ENCODE measurements around the gene MAGED1. TPM values are rescaled to one million over a fixed set of nuclear protein-coding genes. Genes with fewer than 3 reads are reported as not detected.

The MAGED1 gene, protein sequence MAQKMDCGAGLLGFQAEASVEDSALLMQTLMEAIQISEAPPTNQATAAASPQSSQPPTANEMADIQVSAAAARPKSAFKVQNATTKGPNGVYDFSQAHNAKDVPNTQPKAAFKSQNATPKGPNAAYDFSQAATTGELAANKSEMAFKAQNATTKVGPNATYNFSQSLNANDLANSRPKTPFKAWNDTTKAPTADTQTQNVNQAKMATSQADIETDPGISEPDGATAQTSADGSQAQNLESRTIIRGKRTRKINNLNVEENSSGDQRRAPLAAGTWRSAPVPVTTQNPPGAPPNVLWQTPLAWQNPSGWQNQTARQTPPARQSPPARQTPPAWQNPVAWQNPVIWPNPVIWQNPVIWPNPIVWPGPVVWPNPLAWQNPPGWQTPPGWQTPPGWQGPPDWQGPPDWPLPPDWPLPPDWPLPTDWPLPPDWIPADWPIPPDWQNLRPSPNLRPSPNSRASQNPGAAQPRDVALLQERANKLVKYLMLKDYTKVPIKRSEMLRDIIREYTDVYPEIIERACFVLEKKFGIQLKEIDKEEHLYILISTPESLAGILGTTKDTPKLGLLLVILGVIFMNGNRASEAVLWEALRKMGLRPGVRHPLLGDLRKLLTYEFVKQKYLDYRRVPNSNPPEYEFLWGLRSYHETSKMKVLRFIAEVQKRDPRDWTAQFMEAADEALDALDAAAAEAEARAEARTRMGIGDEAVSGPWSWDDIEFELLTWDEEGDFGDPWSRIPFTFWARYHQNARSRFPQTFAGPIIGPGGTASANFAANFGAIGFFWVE
- total RNA-seq, result 100 to 1,000 TPM; 201 to 363 (median 268) TPM
- 100 to 1,000 TPM in 1 of 3 donors, 10 to 100 TPM in 2; 47.9 to 333 (median 78.8) TPM for polyA plus RNA-seq
- long read RNA-seq, donor 1, transcript MAGED1-201 (13 exons, 2,747 nt), result major isoform, 50 of 302 reads
- long read RNA-seq, donor 1, transcript MAGED1-204 (13 exons, 2,701 nt), result minor isoform, 7 of 302 reads
- long read RNA-seq, donor 1, partial matches to known transcripts, result 244 of 302 reads
- long read RNA-seq, donor 1, other reads (novel, unspliced or antisense), result 0 of 302 reads
- long read RNA-seq, donor 2, transcript MAGED1-201 (13 exons, 2,747 nt), result major isoform, 33 of 326 reads
- long read RNA-seq, donor 2, transcript MAGED1-204 (13 exons, 2,701 nt), result minor isoform, 7 of 326 reads
- long read RNA-seq, donor 2, partial matches to known transcripts, result 284 of 326 reads
- long read RNA-seq, donor 2, other reads (novel, unspliced or antisense), result 0 of 326 reads
- long read RNA-seq, donor 3, transcript MAGED1-201 (13 exons, 2,747 nt), result major isoform, 29 of 211 reads
- long read RNA-seq, donor 3, partial matches to known transcripts, result 182 of 211 reads
- long read RNA-seq, donor 3, other reads (novel, unspliced or antisense), result 0 of 211 reads
- long read RNA-seq, donor 4, transcript MAGED1-204 (13 exons, 2,701 nt), result minor isoform, 34 of 162 reads
- long read RNA-seq, donor 4, transcript MAGED1-201 (13 exons, 2,747 nt), result major isoform, 83 of 162 reads
- long read RNA-seq, donor 4, partial matches to known transcripts, result 39 of 162 reads
- long read RNA-seq, donor 4, other reads (novel, unspliced or antisense), result 6 of 162 reads
- long read RNA-seq, donor 5, transcript MAGED1-201 (13 exons, 2,747 nt), result major isoform, 409 of 587 reads
- long read RNA-seq, donor 5, transcript MAGED1-204 (13 exons, 2,701 nt), result minor isoform, 64 of 587 reads
- long read RNA-seq, donor 5, partial matches to known transcripts, result 96 of 587 reads
- long read RNA-seq, donor 5, other reads (novel, unspliced or antisense), result 18 of 587 reads
- long read RNA-seq, donor 6, transcript MAGED1-204 (13 exons, 2,701 nt), result minor isoform, 14 of 96 reads
- long read RNA-seq, donor 6, transcript MAGED1-201 (13 exons, 2,747 nt), result major isoform, 52 of 96 reads
- long read RNA-seq, donor 6, partial matches to known transcripts, result 24 of 96 reads
- long read RNA-seq, donor 6, other reads (novel, unspliced or antisense), result 6 of 96 reads
- long read RNA-seq, donor 7, transcript MAGED1-201 (13 exons, 2,747 nt), result major isoform, 21 of 204 reads
- long read RNA-seq, donor 7, partial matches to known transcripts, result 180 of 204 reads
- long read RNA-seq, donor 7, other reads (novel, unspliced or antisense), result 0 of 204 reads
- long read RNA-seq, donor 8, transcript MAGED1-201 (13 exons, 2,747 nt), result major isoform, 63 of 346 reads
- long read RNA-seq, donor 8, transcript MAGED1-204 (13 exons, 2,701 nt), result minor isoform, 9 of 346 reads
- long read RNA-seq, donor 8, partial matches to known transcripts, result 271 of 346 reads
- long read RNA-seq, donor 8, other reads (novel, unspliced or antisense), result 0 of 346 reads
- long read RNA-seq, donor 9, transcript MAGED1-201 (13 exons, 2,747 nt), result major isoform, 28 of 265 reads
- long read RNA-seq, donor 9, partial matches to known transcripts, result 229 of 265 reads
- long read RNA-seq, donor 9, other reads (novel, unspliced or antisense), result 0 of 265 reads
- long read RNA-seq, donor 10, transcript MAGED1-201 (13 exons, 2,747 nt), result major isoform, 36 of 126 reads
- long read RNA-seq, donor 10, transcript MAGED1-204 (13 exons, 2,701 nt), result minor isoform, 6 of 126 reads
- long read RNA-seq, donor 10, partial matches to known transcripts, result 83 of 126 reads
- long read RNA-seq, donor 10, other reads (novel, unspliced or antisense), result 0 of 126 reads

DNA sequence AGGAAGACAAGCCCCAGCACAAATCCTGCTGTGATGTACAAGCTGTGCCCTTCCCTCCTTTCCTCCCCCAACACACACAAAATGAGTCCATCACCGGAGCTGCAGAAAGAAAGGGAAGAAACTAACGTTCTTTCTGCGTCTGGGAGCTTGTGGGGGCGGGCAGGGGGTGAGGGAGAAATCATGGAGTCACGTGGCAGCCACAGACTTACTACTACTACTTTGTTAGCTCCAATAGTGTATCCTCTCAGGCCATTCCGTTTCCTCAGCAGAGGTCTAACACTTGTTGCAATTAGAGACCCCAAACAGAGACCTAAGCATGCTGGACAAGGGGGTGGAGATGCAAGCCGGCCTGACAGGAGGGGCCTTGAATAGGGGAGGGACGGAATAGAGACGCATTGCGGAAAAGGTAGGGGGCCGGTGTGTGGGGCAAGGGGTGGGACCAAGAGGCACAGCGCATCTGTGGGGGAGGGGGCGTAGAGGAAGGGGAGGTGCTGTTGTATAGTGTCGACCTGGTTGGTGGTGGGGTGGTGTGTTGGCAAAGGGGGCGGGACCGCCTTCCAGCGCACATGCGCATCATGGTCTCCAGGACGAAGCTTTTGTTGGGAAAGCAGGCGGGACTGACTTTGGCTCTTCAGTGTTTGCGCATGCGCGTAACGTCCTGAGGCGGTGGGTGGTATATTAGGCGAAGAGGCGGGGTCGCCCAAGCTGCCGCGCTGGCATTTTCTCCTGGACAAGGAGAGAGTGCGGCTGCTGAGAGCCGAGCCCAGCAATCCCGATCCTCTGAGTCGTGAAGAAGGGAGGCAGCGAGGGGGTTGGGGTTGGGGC is at the start of gene MAGED1:
MAGED1 (plus strand) TSS at position 703 of the 825 bp plus-strand sequence. CDS start 682 bp downstream, outside the sequence.
- peak within 1 kb of the TSS in 4 of 5 donors; percentile 51 to 85 (median 66) for H3K27ac ChIP-seq
- intact Hi-C loops (cut with DNase I), result no loop called here
- H3K4me1 ChIP-seq (replicated peaks in 1 of 2), result peaks cover 3 to 7% of the 10 kb centered on the region in 2 donors
- no peaks in the 10 kb centered on the region for H3K27me3 ChIP-seq
- DNase-seq, result peak; percentile 90 to 97 (median 92)
- peak within 1 kb of the TSS in 3 of 4 donors; percentile 24 to 68 (median 49) for H3K4me3 ChIP-seq
- no peaks in the 10 kb centered on the region for H3K9me3 ChIP-seq (replicated peaks in 1 of 3)
- WGBS, 4 donors, result 0 to 24% (median 11%) methylated on average over 15 to 35 of the region's 35 CpGs
- peak; percentile 74 to 76 for TF ChIP-seq POLR2A (IDR thresholded peaks at IDR 0.05)
- TF ChIP-seq, protein P1, sequence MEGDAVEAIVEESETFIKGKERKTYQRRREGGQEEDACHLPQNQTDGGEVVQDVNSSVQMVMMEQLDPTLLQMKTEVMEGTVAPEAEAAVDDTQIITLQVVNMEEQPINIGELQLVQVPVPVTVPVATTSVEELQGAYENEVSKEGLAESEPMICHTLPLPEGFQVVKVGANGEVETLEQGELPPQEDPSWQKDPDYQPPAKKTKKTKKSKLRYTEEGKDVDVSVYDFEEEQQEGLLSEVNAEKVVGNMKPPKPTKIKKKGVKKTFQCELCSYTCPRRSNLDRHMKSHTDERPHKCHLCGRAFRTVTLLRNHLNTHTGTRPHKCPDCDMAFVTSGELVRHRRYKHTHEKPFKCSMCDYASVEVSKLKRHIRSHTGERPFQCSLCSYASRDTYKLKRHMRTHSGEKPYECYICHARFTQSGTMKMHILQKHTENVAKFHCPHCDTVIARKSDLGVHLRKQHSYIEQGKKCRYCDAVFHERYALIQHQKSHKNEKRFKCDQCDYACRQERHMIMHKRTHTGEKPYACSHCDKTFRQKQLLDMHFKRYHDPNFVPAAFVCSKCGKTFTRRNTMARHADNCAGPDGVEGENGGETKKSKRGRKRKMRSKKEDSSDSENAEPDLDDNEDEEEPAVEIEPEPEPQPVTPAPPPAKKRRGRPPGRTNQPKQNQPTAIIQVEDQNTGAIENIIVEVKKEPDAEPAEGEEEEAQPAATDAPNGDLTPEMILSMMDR (IDR thresholded peaks at IDR 0.05), result no peak
- H3K36me3 ChIP-seq (replicated peaks in 1 of 2), result peaks cover 0 to 9% of the 10 kb centered on the region in 2 donors

DNA sequence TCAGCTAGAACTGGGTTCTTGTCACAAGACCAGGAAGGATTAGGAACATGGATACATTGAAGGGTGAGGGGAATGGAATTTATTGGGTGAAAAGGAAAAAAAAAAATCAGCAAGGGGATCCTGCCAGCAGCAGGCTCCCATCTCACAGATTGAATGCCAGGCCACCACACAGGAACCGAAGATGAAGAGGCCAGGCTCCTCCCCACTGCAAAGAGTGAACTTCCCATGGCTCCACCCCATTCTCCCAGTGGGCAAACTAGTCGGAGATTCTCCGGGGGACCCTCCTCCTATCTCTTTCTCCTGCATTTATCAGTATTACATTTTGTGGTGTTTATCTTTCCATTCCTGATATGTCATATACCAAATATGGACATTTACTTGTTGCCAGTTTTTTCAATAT is 46.0 kb upstream of the MAGED1 start:
- Histone ChIP-seq H3K27ac (no peak overlapping the region), H3K27me3 (peaks cover 6% of the 10 kb centered on the region), H3K4me1 (replicated peaks in 1 of 2) (no peaks in the 10 kb centered on the region), H3K36me3 (replicated peaks in 1 of 2) (no peaks in the 10 kb centered on the region), H3K9me3 (replicated peaks in 1 of 3) (no peaks in the 10 kb centered on the region), H3K4me3 (no peak overlapping the region)
- TF ChIP-seq POLR2A (IDR thresholded peaks at IDR 0.05), result no peak
- TF ChIP-seq, protein P1 (IDR thresholded peaks at IDR 0.05), result no peak
- WGBS, 4 donors, result 58 to 79% (median 71%) methylated on average over 3 of the region's 3 CpGs
- DNase-seq, result no peak
- intact Hi-C loops (cut with DNase I), result no loop called here
